Esophagus squamous epithelium (tissue), 5 donors: ENCODE results near the gene RASA4. TPM values are rescaled to one million over a fixed set of nuclear protein-coding genes. Genes with fewer than 3 reads are reported as not detected.
A peak's percentile ranks its signal among the peaks of the same experiment; 100 is the strongest.
"Not testable (repeated sequence)": the region's sequence is repeated elsewhere in the genome, so short reads cannot be mapped to it uniquely, and the experiment has no call there.

ENCODE experiments used
- DNase-seq: peaks from one replicate; lab custom pipeline; 2025; lab: John Stamatoyannopoulos, UW
- H3K27ac ChIP-seq, 4 donors: fragments of 200-600 bp; sonication (generic); one replicate each; pipeline ENCODE4 v1.5.1; 2016 to 2019; ENCODE audit warnings: mild to moderate bottlenecking in 1 of 4
- H3K27me3 ChIP-seq, 4 donors: fragments of 200-600 bp; sonication (generic); 1 replicate in 3 of 4; 2 replicates in 1 of 4; pipeline versions ENCODE4 v1.5.1 to v1.6.0; 2017 to 2021; ENCODE audit warnings: antibody characterized with exemption in 1 of 4
- H3K36me3 ChIP-seq, 3 donors: fragments of 200-600 bp; sonication (generic); one replicate each; pipeline ENCODE4 v1.5.1; 2016 to 2019
- H3K4me1 ChIP-seq, 3 donors: fragments of 200-600 bp; sonication (generic); one replicate each; pipeline ENCODE4 v1.5.1; 2017 to 2019
- H3K4me3 ChIP-seq, 4 donors: fragments of 200-600 bp; sonication (generic); 1 replicate in 3 of 4; 2 replicates in 1 of 4; pipeline ENCODE4 v1.5.1; 2016 to 2019; ENCODE audit warnings: mild to moderate bottlenecking in 2 of 4, moderate library complexity in 1 of 4
- H3K9me3 ChIP-seq, 3 donors: fragments of 200-600 bp; sonication (generic); one replicate each; pipeline ENCODE4 v1.5.1; 2016 to 2019
- WGBS, 2 donors: methylation state at CpG; one replicate each; pipeline ENCODE4 v1.1.5; 2018; 5-methylcytosine and 5-hydroxymethylcytosine counted together
- intact Hi-C: fragments of 100-400 bp; cut with DNase I; formaldehyde crosslinking; loops from one replicate; pipeline ENCODE4 v1.15.0; 2022
- total RNA-seq, 4 donors: library from RNA; depleted of rRNA; stranded (reverse); fragments of >200 nt; gene quantifications; one replicate each; pipeline ENCODE4 v1.1.0, GENCODE V29; 2016
- donor health status: DM: yes; HTN: yes; CAD: no.

The RASA4 gene
- total RNA-seq, 4 donors from 2014 or later, result 2.3 to 19.3 (median 11.7) TPM

- H3K27me3 ChIP-seq, H3K36me3 ChIP-seq, H3K9me3 ChIP-seq, H3K4me3 ChIP-seq, H3K27ac ChIP-seq, H3K4me1 ChIP-seq, intact Hi-C loops, DNase-seq: not testable (repeated sequence)
- no CpG with 5 or more reads among the region's 10 CpGs for WGBS, 2 donors
These were observed 626 bp downstream of the RASA4 start for GRCh38 chr7:102615930-102616329.

GRCh38 chr7:102614873-102615272 is 1.7 kb downstream of the RASA4 start:
- H3K27me3 ChIP-seq, H3K27ac ChIP-seq, H3K4me3 ChIP-seq, H3K9me3 ChIP-seq, H3K4me1 ChIP-seq, DNase-seq, intact Hi-C loops, H3K36me3 ChIP-seq: not testable (repeated sequence)
- WGBS, 2 donors, result no CpG with 5 or more reads among the region's 3 CpGs

- no CpG with 5 or more reads among the region's 4 CpGs for WGBS, 2 donors
- H3K27ac ChIP-seq, H3K4me3 ChIP-seq, intact Hi-C loops, DNase-seq, H3K9me3 ChIP-seq, H3K36me3 ChIP-seq, H3K4me1 ChIP-seq, H3K27me3 ChIP-seq: not testable (repeated sequence)
These were observed 2.2 kb downstream of the RASA4 start for GRCh38 chr7:102614346-102614697.

- H3K9me3 ChIP-seq, H3K27me3 ChIP-seq, H3K4me1 ChIP-seq, intact Hi-C loops, H3K36me3 ChIP-seq, DNase-seq, H3K4me3 ChIP-seq: not testable (repeated sequence)
- peak overlapping the region in 2 of 4 donors; percentile 52 to 58 for H3K27ac ChIP-seq
- WGBS, 2 donors, result no CpG with 5 or more reads among the region's 15 CpGs
These were observed 2.8 kb downstream of the RASA4 start for GRCh38 chr7:102613575-102614345.

GRCh38 chr7:102611675-102612325 is 4.8 kb downstream of the RASA4 start:
- H3K27me3 ChIP-seq, intact Hi-C loops, H3K4me1 ChIP-seq, H3K36me3 ChIP-seq, DNase-seq, H3K9me3 ChIP-seq: not testable (repeated sequence)
- Histone ChIP-seq H3K4me3 (peak overlapping the region in 1 of 4 donors; percentile 7), H3K27ac (peak overlapping the region in 2 of 4 donors; percentile 45 to 68)
- WGBS, 2 donors, result 36% methylated on average over 5 of the region's 10 CpGs; no CpG with 5 or more reads in 1 of the 2 donors

- intact Hi-C loops, H3K4me1 ChIP-seq: not testable (repeated sequence)
- no CpG with 5 or more reads among the region's 30 CpGs for WGBS, 2 donors
These were observed 5.4 kb downstream of the RASA4 start for GRCh38 chr7:102611013-102611674.

GRCh38 chr7:102610441-102610840 is 6.1 kb downstream of the RASA4 start:
- DNase-seq, H3K4me3 ChIP-seq, H3K4me1 ChIP-seq, H3K9me3 ChIP-seq, intact Hi-C loops, H3K36me3 ChIP-seq, H3K27me3 ChIP-seq, H3K27ac ChIP-seq: not testable (repeated sequence)
- 27% methylated on average over 2 of the region's 7 CpGs; no CpG with 5 or more reads in 1 of the 2 donors for WGBS, 2 donors

More at GRCh38 chr7:102611013-102611674, 5.4 kb downstream of the RASA4 start:
- H3K4me3 ChIP-seq, H3K27ac ChIP-seq, H3K36me3 ChIP-seq, DNase-seq, H3K27me3 ChIP-seq, H3K9me3 ChIP-seq: not testable (repeated sequence)

GRCh38 chr7:102609734-102610133 is 6.8 kb downstream of the RASA4 start:
- H3K9me3 ChIP-seq, H3K27me3 ChIP-seq, H3K4me1 ChIP-seq, DNase-seq, H3K36me3 ChIP-seq, H3K4me3 ChIP-seq, H3K27ac ChIP-seq, intact Hi-C loops: not testable (repeated sequence)
- WGBS, 2 donors, result no CpG with 5 or more reads among the region's 10 CpGs

GRCh38 chr7:102606848-102607247 is 9.7 kb downstream of the RASA4 start:
- H3K27me3 ChIP-seq, intact Hi-C loops, H3K27ac ChIP-seq, DNase-seq, H3K36me3 ChIP-seq, H3K4me1 ChIP-seq, H3K9me3 ChIP-seq, H3K4me3 ChIP-seq: not testable (repeated sequence)
- WGBS, 2 donors, result no CpG with 5 or more reads among the region's 5 CpGs

GRCh38 chr7:102604431-102605145 is 12.0 kb downstream of the RASA4 start:
- WGBS, 2 donors, result no CpG with 5 or more reads among the region's 19 CpGs

GRCh38 chr7:102602317-102602716 is 14.2 kb downstream of the RASA4 start:
- H3K9me3 ChIP-seq, H3K27ac ChIP-seq, H3K4me1 ChIP-seq, H3K4me3 ChIP-seq, DNase-seq, H3K36me3 ChIP-seq, intact Hi-C loops, H3K27me3 ChIP-seq: not testable (repeated sequence)
- no CpG with 5 or more reads among the region's 12 CpGs for WGBS, 2 donors

More at GRCh38 chr7:102604431-102605145, 12.0 kb downstream of the RASA4 start:
- H3K36me3 ChIP-seq, H3K27ac ChIP-seq, DNase-seq, H3K4me1 ChIP-seq, H3K27me3 ChIP-seq, H3K9me3 ChIP-seq, H3K4me3 ChIP-seq, intact Hi-C loops: not testable (repeated sequence)

GRCh38 chr7:102599699-102600098 is 16.9 kb downstream of the RASA4 start:
- WGBS, 2 donors, result no CpG with 5 or more reads among the region's 9 CpGs

More at GRCh38 chr7:102599699-102600098, 16.9 kb downstream of the RASA4 start:
- H3K4me1 ChIP-seq, H3K4me3 ChIP-seq, H3K36me3 ChIP-seq, H3K9me3 ChIP-seq, intact Hi-C loops, H3K27ac ChIP-seq, H3K27me3 ChIP-seq, DNase-seq: not testable (repeated sequence)
